ENCODE data around the gene BANF1. TPM values are rescaled to one million over a fixed set of nuclear protein-coding genes. Genes with fewer than 3 reads are reported as not detected.

Gene BANF1
- total RNA-seq (ENCODE audit: unreplicated experiment) = 163 TPM
- long read RNA-seq, transcript BANF1-201 (3 exons, 1,155 nt) = major isoform, 30 of 53 reads
- long read RNA-seq, transcript BANF1-202 (3 exons, 946 nt) = minor isoform, 18 of 53 reads
- long read RNA-seq, partial matches to known transcripts = 3 of 53 reads
- long read RNA-seq, other reads (novel, unspliced or antisense) = 1 of 53 reads

GRCh38 chr11:66001942-66002647, at the start of gene BANF1, which contains the start of gene EIF1AD:
TSS of gene BANF1 (plus strand) at chr11:66002503. CDS start at chr11:66003251, 748 bp downstream.
TSS of gene EIF1AD (minus strand) at chr11:66002157. CDS start at chr11:66000389, 1,768 bp downstream.
- H3K27ac Mint-ChIP-seq (ENCODE audit: unreplicated experiment) = peak within 1 kb of the TSS; percentile 98
- H3K4me1 Mint-ChIP-seq (ENCODE audit: unreplicated experiment) = peaks cover 20% of the 10 kb centered on the region
- H3K27me3 Mint-ChIP-seq (ENCODE audit: unreplicated experiment) = peaks cover 14% of the 10 kb centered on the region
- H3K36me3 Mint-ChIP-seq (ENCODE audit: low read depth, unreplicated experiment) = peaks cover 20% of the 10 kb centered on the region
- H3K9me3 Mint-ChIP-seq (ENCODE audit: unreplicated experiment) = no peaks in the 10 kb centered on the region
- peak within 1 kb of the TSS; percentile 100 for H3K4me3 Mint-ChIP-seq (ENCODE audit: unreplicated experiment)
- peak; percentile 85 for DNase-seq (ENCODE audit: low spot score)
- no peak for TF ChIP-seq CTCF (IDR thresholded peaks at IDR 0.05; ENCODE audit: unreplicated experiment)

GRCh38 chr11:65953471-65953870, 48.8 kb upstream of the BANF1 start:
- DNase-seq (ENCODE audit: low spot score) = no peak
- no peaks in the 10 kb centered on the region for H3K36me3 Mint-ChIP-seq (ENCODE audit: low read depth, unreplicated experiment)
- no peak overlapping the region for H3K27ac Mint-ChIP-seq (ENCODE audit: unreplicated experiment)
- no peak for TF ChIP-seq CTCF (IDR thresholded peaks at IDR 0.05; ENCODE audit: unreplicated experiment)
- peaks cover 2% of the 10 kb centered on the region for H3K27me3 Mint-ChIP-seq (ENCODE audit: unreplicated experiment)
- H3K9me3 Mint-ChIP-seq (ENCODE audit: unreplicated experiment) = no peaks in the 10 kb centered on the region
- H3K4me3 Mint-ChIP-seq (ENCODE audit: unreplicated experiment) = no peak overlapping the region
- H3K4me1 Mint-ChIP-seq (ENCODE audit: unreplicated experiment) = no peaks in the 10 kb centered on the region

GRCh38 chr11:65954771-65955170, 47.5 kb upstream of the BANF1 start:
- no peak for TF ChIP-seq CTCF (IDR thresholded peaks at IDR 0.05; ENCODE audit: unreplicated experiment)
- Mint-ChIP-seq H3K4me3 (ENCODE audit: unreplicated experiment) (no peak overlapping the region), H3K27me3 (ENCODE audit: unreplicated experiment) (peaks cover 2% of the 10 kb centered on the region), H3K9me3 (ENCODE audit: unreplicated experiment) (no peaks in the 10 kb centered on the region), H3K4me1 (ENCODE audit: unreplicated experiment) (no peaks in the 10 kb centered on the region), H3K27ac (ENCODE audit: unreplicated experiment) (no peak overlapping the region), H3K36me3 (ENCODE audit: low read depth, unreplicated experiment) (no peaks in the 10 kb centered on the region)
- DNase-seq (ENCODE audit: low spot score) = no peak

GRCh38 chr11:65958291-65958690, 44.0 kb upstream of the BANF1 start:
- no peak for DNase-seq (ENCODE audit: low spot score)
- Mint-ChIP-seq H3K9me3 (ENCODE audit: unreplicated experiment) (no peaks in the 10 kb centered on the region), H3K27ac (ENCODE audit: unreplicated experiment) (no peak overlapping the region), H3K36me3 (ENCODE audit: low read depth, unreplicated experiment) (peaks cover 5% of the 10 kb centered on the region), H3K27me3 (ENCODE audit: unreplicated experiment) (peaks cover 10% of the 10 kb centered on the region), H3K4me1 (ENCODE audit: unreplicated experiment) (peaks cover 18% of the 10 kb centered on the region), H3K4me3 (ENCODE audit: unreplicated experiment) (no peak overlapping the region)
- no peak for TF ChIP-seq CTCF (IDR thresholded peaks at IDR 0.05; ENCODE audit: unreplicated experiment)
